T follicular helper cell (primary cell): ENCODE results near the gene CHCHD4.
"Not testable (repeated sequence)": the region's sequence is repeated elsewhere in the genome, so short reads cannot be mapped to it uniquely, and the experiment has no call there.

Source experiments
- DNase-seq: peaks from one replicate; pipeline ENCODE4 v3.0.0-alpha.2; 2020; ENCODE audit warnings: low read depth

The CHCHD4 gene

DNA sequence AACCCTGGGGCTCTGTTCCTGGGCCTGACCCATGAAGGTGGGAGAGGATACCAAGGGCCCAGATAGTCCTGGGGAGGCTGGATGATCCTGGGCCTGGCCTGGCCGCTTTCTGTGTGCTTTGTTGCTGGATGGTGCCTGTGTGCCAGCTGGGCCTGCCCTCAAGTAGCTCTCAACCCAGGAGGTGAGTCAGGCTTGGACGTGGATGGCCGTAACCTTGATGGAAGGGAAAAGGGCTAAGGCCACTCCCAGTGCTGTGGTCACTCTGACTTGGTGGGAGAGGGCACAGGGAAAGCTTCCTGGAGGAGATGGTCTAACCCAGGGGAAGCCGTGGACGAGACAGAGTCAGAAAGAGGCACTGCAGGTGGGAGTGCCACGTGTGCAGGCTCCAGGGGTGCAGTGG, 9.6 kb upstream of the CHCHD4 start:
- DNase-seq, result no peak

GRCh38 chr3:14133876-14134275, 9.2 kb upstream of the CHCHD4 start:
- no peak for DNase-seq

DNA sequence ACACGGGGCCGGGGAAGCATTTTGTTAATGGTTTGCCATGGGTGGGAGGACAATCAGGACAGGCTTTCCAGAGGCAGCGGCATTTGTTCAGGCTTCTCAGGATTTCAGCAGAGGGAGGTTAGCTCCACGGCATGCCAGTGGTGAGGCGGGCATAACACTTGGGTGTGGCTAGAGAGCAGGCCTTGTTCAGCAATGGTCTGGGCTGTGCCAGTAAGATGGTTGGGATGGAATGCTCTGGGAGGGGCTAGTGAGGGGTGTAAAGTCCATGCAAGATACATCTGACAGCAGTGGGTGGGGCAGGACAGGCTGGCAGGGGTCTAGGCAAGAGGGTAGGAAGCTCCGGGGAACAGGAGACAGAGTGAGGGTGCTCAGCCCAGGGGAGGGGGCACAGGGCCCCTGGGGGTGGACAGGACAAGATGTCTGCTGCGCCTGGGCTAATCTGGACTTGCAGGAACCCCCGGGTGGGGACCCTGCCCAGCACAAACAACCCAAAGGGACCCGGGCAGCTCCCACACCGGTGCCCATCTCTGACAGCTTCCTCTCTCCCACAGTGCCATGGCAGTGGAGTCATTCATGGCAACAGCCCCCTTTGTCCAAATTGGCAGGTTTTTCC, 8.6 kb upstream of the CHCHD4 start:
- DNase-seq, result no peak

DNA sequence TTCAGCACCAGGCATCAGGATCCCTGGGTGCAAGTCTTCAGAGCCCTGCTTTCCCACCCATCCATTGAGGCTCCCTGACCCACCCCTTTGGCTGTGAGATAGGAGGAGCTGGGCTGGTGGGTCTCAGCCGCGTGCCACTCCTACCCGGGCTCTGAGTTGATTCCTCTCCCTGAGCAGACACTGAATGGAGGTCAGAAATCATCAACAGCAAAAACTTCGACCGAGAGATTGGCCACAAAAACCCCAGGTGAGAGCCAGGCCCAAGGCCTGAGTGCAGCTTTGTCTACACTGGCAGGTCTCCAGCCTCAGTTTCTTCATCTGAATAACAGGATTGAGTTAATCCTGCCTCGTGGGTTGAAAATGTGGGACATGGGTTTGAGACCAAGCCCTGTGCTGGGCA, 8.0 kb upstream of the CHCHD4 start:
- DNase-seq, result no peak

GRCh38 chr3:14132120-14132519, 7.5 kb upstream of the CHCHD4 start:
- DNase-seq, result no peak

- no peak for DNase-seq
Measured at GRCh38 chr3:14131134-14131533, 6.5 kb upstream of the CHCHD4 start.

- no peak for DNase-seq
Measured at GRCh38 chr3:14130707-14131106, 6.0 kb upstream of the CHCHD4 start.

GRCh38 chr3:14130230-14130629, 5.6 kb upstream of the CHCHD4 start:
- no peak for DNase-seq

GRCh38 chr3:14129296-14129695, 4.6 kb upstream of the CHCHD4 start:
- DNase-seq, result no peak

- no peak for DNase-seq
Measured at GRCh38 chr3:14128724-14129123, 4.1 kb upstream of the CHCHD4 start.

DNA sequence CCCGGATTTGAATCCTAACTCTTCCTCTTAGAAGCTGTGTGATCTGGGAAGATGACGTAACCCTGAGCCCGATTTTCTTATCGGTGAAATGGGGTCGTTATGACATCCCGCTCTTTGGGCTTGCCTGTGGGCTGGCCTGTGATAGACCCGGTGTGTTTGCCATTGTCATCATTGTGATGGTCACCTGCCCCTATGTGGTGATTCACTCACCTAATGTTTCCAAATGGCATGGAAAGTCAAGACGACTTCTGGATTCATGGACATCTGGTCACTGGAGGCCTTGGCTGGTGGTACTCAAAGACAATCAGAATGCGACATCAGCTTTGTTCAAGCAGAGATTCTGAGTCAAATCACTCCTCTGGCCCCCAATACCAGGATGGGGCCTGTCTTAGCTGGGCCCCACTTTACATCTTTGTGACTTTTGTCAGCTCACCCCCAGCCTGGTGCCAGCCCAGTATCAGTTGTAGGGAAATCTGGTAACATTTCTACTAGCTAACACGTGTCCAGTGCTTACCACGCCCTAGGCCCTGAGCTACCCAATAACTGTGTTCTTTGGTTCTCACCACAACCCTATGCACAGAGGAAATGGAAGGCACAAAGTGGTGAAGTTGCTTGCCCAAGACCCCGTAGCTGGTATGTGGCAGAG, 3.0 kb upstream of the CHCHD4 start:
- no peak for DNase-seq

DNA sequence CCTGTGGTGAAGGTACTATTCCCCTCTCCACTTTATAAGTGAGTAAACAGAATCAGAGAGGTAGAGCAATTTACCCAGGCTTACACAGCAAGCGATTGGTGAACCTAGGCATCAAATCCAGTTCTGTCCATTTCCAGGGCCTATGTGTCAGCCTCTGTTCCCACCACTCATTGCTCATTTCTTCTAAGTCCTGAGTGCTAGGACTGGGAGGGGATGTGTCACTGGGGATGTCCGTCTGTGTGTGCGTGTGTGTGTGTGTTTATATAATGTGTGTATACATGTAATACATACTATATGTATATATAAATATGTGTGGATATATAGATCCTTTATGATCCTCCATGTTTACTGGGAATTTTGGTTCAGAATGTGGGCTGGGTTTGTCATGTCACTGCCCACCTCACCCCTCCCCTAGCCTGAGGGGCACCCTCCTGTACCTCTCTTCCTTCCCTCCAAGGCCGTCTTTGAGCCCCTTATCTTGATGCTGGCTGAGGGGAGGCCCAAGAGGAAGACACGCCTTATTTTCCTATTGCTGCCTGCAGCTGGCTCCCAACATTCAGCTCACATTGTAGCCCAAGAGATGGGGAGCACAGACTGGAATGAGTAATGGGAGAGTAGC, 2.3 kb upstream of the CHCHD4 start:
- no peak for DNase-seq

DNA sequence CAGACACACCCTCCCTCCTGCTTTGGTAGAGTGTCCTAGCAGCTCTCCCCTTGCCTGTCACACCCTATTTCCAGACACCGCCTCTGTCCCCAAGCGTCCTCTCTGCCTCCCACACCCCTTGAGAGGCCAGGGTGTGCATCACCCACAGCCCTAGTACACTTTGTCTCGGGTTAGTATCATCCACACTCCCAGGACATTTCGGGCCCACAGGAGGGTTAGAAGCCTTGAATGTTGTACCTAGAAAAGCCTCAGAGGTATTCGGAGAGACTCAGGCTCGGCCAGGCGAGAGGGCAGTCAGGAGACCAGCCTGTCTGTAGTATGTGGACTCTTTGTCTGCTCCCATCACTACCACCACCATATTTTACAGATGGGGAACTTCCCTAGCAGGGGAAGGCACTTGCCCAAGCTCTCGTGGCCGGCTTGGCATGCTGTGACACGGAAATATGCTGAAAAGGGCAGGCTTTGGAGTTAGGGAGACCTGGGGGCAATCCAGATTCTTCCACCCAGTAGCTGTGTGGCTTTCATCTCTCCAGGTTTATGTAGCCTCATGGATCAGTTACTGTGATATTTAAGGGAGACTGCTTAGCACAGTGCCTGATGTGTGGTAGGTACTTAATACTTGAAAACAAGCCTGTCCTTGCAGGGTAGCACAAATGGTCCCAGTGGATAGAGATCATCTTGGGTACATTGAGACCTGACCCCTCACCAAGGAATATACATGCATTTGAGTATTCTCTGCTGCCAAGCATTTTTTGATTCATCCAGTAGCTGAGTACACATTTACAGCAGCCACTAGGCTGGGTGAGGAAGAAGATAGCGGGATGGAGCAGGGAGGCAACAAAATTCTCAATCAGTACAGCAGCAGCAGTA, 1.6 kb upstream of the CHCHD4 start:
- DNase-seq, result no peak

DNA sequence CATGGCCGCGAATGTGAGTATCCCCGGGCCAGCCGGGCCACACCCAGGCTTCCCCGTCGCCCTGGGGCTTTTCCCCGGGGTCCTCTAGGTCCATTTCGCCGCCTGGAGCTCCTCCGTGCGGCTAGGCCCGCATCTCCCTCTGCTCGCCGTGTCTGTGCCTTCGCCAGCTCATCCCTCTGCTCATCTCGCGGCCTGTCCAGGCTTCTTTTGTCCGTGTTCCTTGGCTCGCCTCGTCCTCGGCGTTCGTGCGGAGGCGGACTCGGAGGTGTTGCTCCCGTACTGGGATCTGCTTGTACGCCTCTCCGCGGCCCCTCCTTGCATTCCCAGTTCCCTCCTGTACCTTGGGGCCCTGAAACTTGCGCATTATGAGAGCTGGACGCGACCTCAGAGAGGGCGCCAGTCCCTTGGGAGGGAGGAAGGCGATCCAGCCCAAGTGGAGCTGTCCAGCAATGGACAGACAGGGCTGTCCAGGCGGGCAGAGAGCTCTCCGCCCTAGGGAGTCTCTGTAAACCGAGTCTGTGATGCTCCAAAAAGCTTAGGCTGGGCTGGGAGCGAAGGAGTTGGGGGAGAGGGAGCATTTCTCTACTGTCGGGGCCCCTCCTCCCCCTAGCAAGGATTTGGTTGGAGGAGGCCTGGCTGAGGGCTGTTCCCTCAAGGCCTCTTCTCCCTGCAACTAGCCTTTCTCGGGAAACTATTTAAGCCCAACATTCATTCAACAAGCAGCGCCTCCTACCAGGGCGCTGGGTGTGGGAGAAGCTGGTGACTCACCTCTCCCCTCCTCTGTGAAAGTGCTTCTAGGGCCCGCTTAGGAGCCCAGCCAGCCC, 735 bp upstream of the CHCHD4 start:
- DNase-seq, result peak; percentile 43

- no peak for DNase-seq
Measured at GRCh38 chr3:14124223-14124614, 451 bp downstream of the CHCHD4 start.

GRCh38 chr3:14123308-14124222, 1.1 kb downstream of the CHCHD4 start:
- DNase-seq, result no peak

GRCh38 chr3:14122301-14122700, 2.4 kb downstream of the CHCHD4 start:
- DNase-seq, result no peak

DNA sequence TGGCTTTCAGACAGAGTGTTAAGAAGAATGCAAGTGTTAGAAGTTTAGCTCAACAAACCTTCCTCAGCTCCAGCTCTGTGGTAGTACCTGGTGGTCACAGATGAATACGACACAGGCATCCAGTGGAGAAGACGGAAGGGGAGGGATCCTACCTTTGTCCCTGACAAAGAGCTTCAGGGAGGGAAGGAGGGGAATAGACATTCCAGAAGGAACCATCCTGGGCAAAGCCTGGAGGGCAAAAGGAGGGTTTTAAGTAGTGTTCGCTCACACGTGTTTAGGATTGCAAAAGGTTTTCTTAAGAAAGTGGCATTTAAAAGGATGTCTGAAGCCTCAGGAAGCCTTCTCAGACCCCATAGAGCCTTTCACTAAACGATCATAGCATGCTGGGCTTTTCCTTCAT, 2.8 kb downstream of the CHCHD4 start:
- no peak for DNase-seq

DNA sequence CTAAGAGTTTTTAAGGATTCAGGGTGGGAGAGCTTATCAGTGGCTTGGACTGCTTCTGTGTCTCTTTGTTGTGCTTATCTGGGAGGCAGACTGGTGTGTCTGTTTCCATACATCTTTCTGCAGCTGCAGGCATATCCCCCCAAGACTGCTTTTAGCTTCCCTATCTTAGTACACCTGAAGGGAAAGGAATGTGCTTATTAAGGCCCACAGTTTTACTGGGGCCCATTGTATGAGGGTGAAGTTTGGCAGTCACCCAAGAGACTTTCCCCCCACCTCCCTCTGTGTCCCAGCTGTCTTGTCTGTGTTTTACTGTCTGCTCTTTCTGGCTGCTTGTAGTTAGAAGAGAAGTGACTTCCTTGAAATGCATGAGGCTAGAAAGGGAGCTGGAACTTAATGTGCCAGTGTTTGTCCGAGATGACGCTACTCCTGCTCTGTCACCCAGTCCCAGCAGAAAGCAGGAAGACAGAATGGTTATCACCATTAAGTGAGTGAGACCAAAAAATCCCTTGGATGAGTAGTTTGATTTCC, 3.7 kb downstream of the CHCHD4 start:
- DNase-seq, result not testable (repeated sequence)

DNA sequence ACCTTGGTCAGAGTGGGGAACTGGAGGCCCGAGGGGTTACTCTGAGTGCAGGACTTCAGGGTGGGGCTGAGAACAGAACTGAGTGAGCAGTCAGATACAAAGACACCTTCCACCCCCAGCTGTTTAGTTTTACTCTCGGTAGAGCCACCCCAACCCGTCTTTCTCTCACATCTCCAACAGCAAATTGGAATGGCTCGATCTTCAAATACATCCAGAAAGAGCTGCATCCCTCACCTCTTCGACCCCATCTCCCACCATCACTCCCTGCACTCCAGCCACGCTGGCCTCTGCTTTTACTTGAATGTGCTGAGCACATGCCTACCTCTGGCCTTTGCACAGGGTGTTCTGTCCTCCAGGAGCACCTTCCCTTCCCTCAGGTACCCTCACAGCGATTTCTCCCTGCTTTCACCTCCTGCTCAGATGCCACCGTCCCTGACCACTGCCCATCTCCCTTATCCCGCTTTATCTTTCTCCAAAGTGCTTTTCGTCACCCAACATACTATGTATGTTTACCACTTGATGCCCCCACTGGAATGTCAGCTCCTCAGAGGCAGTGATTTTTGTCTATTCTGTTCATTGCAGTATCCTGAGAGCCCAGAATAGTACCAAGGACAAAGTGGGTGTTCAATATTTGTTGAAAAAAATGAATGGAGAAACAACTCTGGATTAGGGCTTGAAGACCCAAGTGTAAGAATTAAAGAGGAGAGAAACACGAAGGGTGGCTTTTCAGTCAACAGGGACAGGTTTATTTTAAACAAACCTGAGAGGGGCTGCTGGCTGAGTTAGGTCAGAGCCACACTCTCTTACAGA, 4.4 kb downstream of the CHCHD4 start:
- no peak for DNase-seq
